ENCODE data around the gene PRUNE2.

Gene PRUNE2

GRCh38 chr9:76650692-76651091 lies 255.2 kb downstream of the PRUNE2 start:
- TF ChIP-seq EZH2phosphoT487 (IDR thresholded peaks at IDR 0.05; ENCODE audit: borderline replicate concordance, low read length) (no peak), CTCF (IDR thresholded peaks at IDR 0.05; ENCODE audit: low read depth, low read length, poor library complexity, severe bottlenecking) (no peak)
- Histone ChIP-seq H3K27ac (ENCODE audit: low read depth, low read length) (no peak overlapping the region), H3K36me3 (ENCODE audit: control insufficient read depth, low read length) (no peaks in the 10 kb centered on the region), H3K4me2 (ENCODE audit: low read length) (peak overlapping the region; percentile 64), H3K4me1 (ENCODE audit: control insufficient read depth, low read length) (peaks cover 51% of the 10 kb centered on the region), H4K20me1 (ENCODE audit: control insufficient read depth, insufficient read depth, low read depth, low read length) (no peaks in the 10 kb centered on the region), H3K4me3 (ENCODE audit: low read length) (peak overlapping the region; percentile 49), H3K79me2 (ENCODE audit: control insufficient read depth, low read length) (no peaks in the 10 kb centered on the region), H3K9me2 (replicated peaks; ENCODE audit: control insufficient read depth, low read length) (no peaks in the 10 kb centered on the region), H3K9me3 (ENCODE audit: control insufficient read depth, insufficient read depth, low read length) (no peaks in the 10 kb centered on the region), H3K27me3 (ENCODE audit: control insufficient read depth, low read length) (no peaks in the 10 kb centered on the region), H3F3A (ENCODE audit: control insufficient read depth, insufficient read depth) (no peaks in the 10 kb centered on the region)

GRCh38 chr9:76649894-76650293 lies 256.0 kb downstream of the PRUNE2 start:
- H4K20me1 ChIP-seq (ENCODE audit: control insufficient read depth, insufficient read depth, low read depth, low read length): no peaks in the 10 kb centered on the region
- peaks cover 43% of the 10 kb centered on the region for H3K4me1 ChIP-seq (ENCODE audit: control insufficient read depth, low read length)
- H3K27me3 ChIP-seq (ENCODE audit: control insufficient read depth, low read length): no peaks in the 10 kb centered on the region
- no peaks in the 10 kb centered on the region for H3F3A ChIP-seq (ENCODE audit: control insufficient read depth, insufficient read depth)
- no peak overlapping the region for H3K4me2 ChIP-seq (ENCODE audit: low read length)
- no peaks in the 10 kb centered on the region for H3K9me3 ChIP-seq (ENCODE audit: control insufficient read depth, insufficient read depth, low read length)
- no peak overlapping the region for H3K27ac ChIP-seq (ENCODE audit: low read depth, low read length)
- H3K79me2 ChIP-seq (ENCODE audit: control insufficient read depth, low read length): no peaks in the 10 kb centered on the region
- no peak overlapping the region for H3K4me3 ChIP-seq (ENCODE audit: low read length)
- H3K36me3 ChIP-seq (ENCODE audit: control insufficient read depth, low read length): no peaks in the 10 kb centered on the region
- H3K9me2 ChIP-seq (replicated peaks; ENCODE audit: control insufficient read depth, low read length): no peaks in the 10 kb centered on the region
- TF ChIP-seq CTCF (IDR thresholded peaks at IDR 0.05; ENCODE audit: low read depth, low read length, poor library complexity, severe bottlenecking): no peak
- TF ChIP-seq EZH2phosphoT487 (IDR thresholded peaks at IDR 0.05; ENCODE audit: borderline replicate concordance, low read length): no peak

- H3K9me2 ChIP-seq (replicated peaks; ENCODE audit: control insufficient read depth, low read length): no peaks in the 10 kb centered on the region
- no peaks in the 10 kb centered on the region for H3F3A ChIP-seq (ENCODE audit: control insufficient read depth, insufficient read depth)
- no peak overlapping the region for H3K4me2 ChIP-seq (ENCODE audit: low read length)
- H3K9me3 ChIP-seq (ENCODE audit: control insufficient read depth, insufficient read depth, low read length): no peaks in the 10 kb centered on the region
- no peaks in the 10 kb centered on the region for H3K79me2 ChIP-seq (ENCODE audit: control insufficient read depth, low read length)
- peaks cover 29% of the 10 kb centered on the region for H3K4me1 ChIP-seq (ENCODE audit: control insufficient read depth, low read length)
- H3K27ac ChIP-seq (ENCODE audit: low read depth, low read length): no peak overlapping the region
- no peaks in the 10 kb centered on the region for H4K20me1 ChIP-seq (ENCODE audit: control insufficient read depth, insufficient read depth, low read depth, low read length)
- H3K36me3 ChIP-seq (ENCODE audit: control insufficient read depth, low read length): no peaks in the 10 kb centered on the region
- no peak overlapping the region for H3K4me3 ChIP-seq (ENCODE audit: low read length)
- H3K27me3 ChIP-seq (ENCODE audit: control insufficient read depth, low read length): no peaks in the 10 kb centered on the region
- TF ChIP-seq CTCF (IDR thresholded peaks at IDR 0.05; ENCODE audit: low read depth, low read length, poor library complexity, severe bottlenecking): no peak
- no peak for TF ChIP-seq EZH2phosphoT487 (IDR thresholded peaks at IDR 0.05; ENCODE audit: borderline replicate concordance, low read length)
These were observed 259.7 kb downstream of the PRUNE2 start for GRCh38 chr9:76646249-76646648.
